Neuronal stem cell (in vitro differentiated cells): ENCODE results near the gene PIWIL1.

ENCODE experiments used
- DNase-seq: peaks from one replicate; pipeline ENCODE4 v3.0.0-alpha.2; 2013; ENCODE audit warnings: low spot score
- H2AFZ ChIP-seq: one replicate; pipeline ENCODE4 v1.6.1; 2013; ENCODE audit warnings: mild to moderate bottlenecking, low read length, inconsistent platforms
- H2AK5ac ChIP-seq: 2 replicates; pipeline ENCODE4 v1.6.1; 2013; ENCODE audit warnings: low read depth, mild to moderate bottlenecking, inconsistent platforms, low read length, moderate library complexity, mixed read lengths
- H2BK120ac ChIP-seq: 2 replicates; pipeline ENCODE4 v1.6.1; 2013; ENCODE audit warnings: low read depth, mild to moderate bottlenecking, inconsistent platforms, low read length, moderate library complexity, mixed read lengths
- H2BK12ac ChIP-seq: one replicate; pipeline ENCODE4 v1.6.1; 2013; ENCODE audit warnings: low read length, inconsistent platforms
- H2BK15ac ChIP-seq: 2 replicates; pipeline ENCODE4 v1.6.1; 2013; ENCODE audit warnings: mild to moderate bottlenecking, low read length, inconsistent platforms, mixed read lengths
- H2BK5ac ChIP-seq: one replicate; pipeline ENCODE4 v1.6.1; 2013; ENCODE audit warnings: inconsistent platforms, mild to moderate bottlenecking, low read length, moderate library complexity
- H3K14ac ChIP-seq: one replicate; pipeline ENCODE4 v1.6.1; 2013; ENCODE audit warnings: low read length, inconsistent platforms
- H3K18ac ChIP-seq: 2 replicates; pipeline ENCODE4 v1.6.1; 2013; ENCODE audit warnings: low read length, inconsistent platforms
- H3K23ac ChIP-seq: 2 replicates; pipeline ENCODE4 v1.6.1; 2013; ENCODE audit warnings: low read depth, mild to moderate bottlenecking, mixed read lengths, low read length, inconsistent platforms; ENCODE audit not compliant: poor library complexity
- H3K27ac ChIP-seq: replicated peaks from 3 replicates; pipeline ENCODE4 v1.5.1; 2013; ENCODE audit warnings: low read length, inconsistent platforms
- H3K27me3 ChIP-seq, 3 experiments: 2 replicates each; pipeline ENCODE4 v1.6.1; 2013; ENCODE audit warnings: low read length in 3 of 3, mild to moderate bottlenecking in 2 of 3, inconsistent platforms in 1 of 3, low read depth in 1 of 3, mixed read lengths in 1 of 3, moderate library complexity in 1 of 3; ENCODE audit not compliant: control insufficient read depth in 3 of 3, insufficient read depth in 3 of 3
- H3K36me3 ChIP-seq, 2 donors: replicated peaks in 1 of 2; 2 replicates each; pipeline ENCODE4 v1.6.1; 2013; ENCODE audit warnings: low read length in 2 of 2; ENCODE audit not compliant: control insufficient read depth in 2 of 2, insufficient read depth in 2 of 2
- H3K4ac ChIP-seq: 2 replicates; pipeline ENCODE4 v1.6.1; 2013; ENCODE audit warnings: inconsistent platforms, mild to moderate bottlenecking, low read length, moderate library complexity
- H3K4me1 ChIP-seq, 2 donors: 1 replicate in 1 of 2; 2 replicates in 1 of 2; pipeline ENCODE4 v1.6.1; 2013; ENCODE audit warnings: low read length in 2 of 2, low read depth in 1 of 2; ENCODE audit not compliant: control insufficient read depth in 2 of 2, insufficient read depth in 1 of 2
- H3K4me2 ChIP-seq: one replicate; pipeline ENCODE4 v1.6.1; 2013; ENCODE audit warnings: mild to moderate bottlenecking, low read length, inconsistent platforms; ENCODE audit not compliant: insufficient read depth, poor library complexity, severe bottlenecking
- H3K4me3 ChIP-seq, 2 donors: 2 replicates each; pipeline ENCODE4 v1.5.1; 2013; ENCODE audit warnings: low read length in 2 of 2, mild to moderate bottlenecking in 2 of 2, inconsistent platforms in 1 of 2, moderate library complexity in 1 of 2
- H3K79me1 ChIP-seq: one replicate; pipeline ENCODE4 v1.6.1; 2013; ENCODE audit warnings: low read depth, mild to moderate bottlenecking, inconsistent platforms, low read length, moderate library complexity
- H3K9ac ChIP-seq: one replicate; pipeline ENCODE4 v1.6.1; 2013; ENCODE audit warnings: mild to moderate bottlenecking, low read depth, low read length, inconsistent platforms; ENCODE audit not compliant: poor library complexity
- H3K9me3 ChIP-seq, 2 donors: replicated peaks in 1 of 2; 2 replicates each; pipeline versions ENCODE3 to v1.6.1; 2013; ENCODE audit warnings: low read length in 2 of 2, mild to moderate bottlenecking in 2 of 2, inconsistent platforms in 1 of 2, low read depth in 1 of 2, mixed read lengths in 1 of 2, moderate library complexity in 1 of 2; ENCODE audit not compliant: control insufficient read depth in 2 of 2, insufficient read depth in 1 of 2
- H4K8ac ChIP-seq: one replicate; pipeline ENCODE4 v1.6.1; 2013; ENCODE audit warnings: low read depth, mild to moderate bottlenecking, inconsistent platforms, low read length, moderate library complexity
- H4K91ac ChIP-seq: one replicate; pipeline ENCODE4 v1.6.1; 2013; ENCODE audit warnings: low read length, low read depth, mild to moderate bottlenecking, inconsistent platforms; ENCODE audit not compliant: poor library complexity
- WGBS, 2 donors: extraction: QIAGEN DNeasy Blood & Tissue Kit; methylation state at CpG; one replicate each; pipeline ENCODE4 v1.1.7; 2013; ENCODE audit warnings: missing lambda C conversion rate in 2 of 2, mixed read lengths in 1 of 2; ENCODE audit not compliant: insufficient read length in 2 of 2, insufficient replicate concordance in 1 of 2; ENCODE audit errors: extremely low coverage in 2 of 2; 5-methylcytosine and 5-hydroxymethylcytosine counted together

PIWIL1 gene

DNA sequence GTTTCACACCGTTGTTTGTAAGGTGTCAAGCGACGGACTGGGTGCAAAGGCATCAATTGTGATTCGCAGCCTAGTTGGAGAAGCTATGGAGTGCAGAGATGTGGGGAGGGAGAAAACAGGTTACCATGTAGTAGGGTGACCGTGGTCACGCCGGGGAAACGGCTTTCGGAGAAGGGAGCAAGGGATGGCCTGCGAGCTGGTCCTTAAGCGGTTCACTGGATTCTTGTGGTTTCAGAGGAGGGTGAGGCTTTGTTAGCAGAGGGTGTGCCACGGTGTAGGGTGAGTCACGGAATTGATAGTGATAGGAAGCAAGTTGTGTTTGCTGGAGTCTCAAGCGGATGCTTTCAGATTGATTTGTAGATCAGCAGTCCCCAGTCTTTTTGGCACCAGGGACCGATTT lies 2.3 kb downstream of the PIWIL1 start:
- H2BK15ac ChIP-seq: no peak overlapping the region
- no peak overlapping the region for H3K4ac ChIP-seq
- H2BK12ac ChIP-seq: no peak overlapping the region
- no peak overlapping the region for H2BK120ac ChIP-seq
- no peaks in the 10 kb centered on the region for H3K36me3 ChIP-seq
- H3K27me3 ChIP-seq: peaks cover 0 to 5% (median 0%) of the 10 kb centered on the region in 3 experiments
- H3K18ac ChIP-seq: no peak overlapping the region
- H2AK5ac ChIP-seq: no peak overlapping the region
- H3K4me3 ChIP-seq: no peak overlapping the region
- no peaks in the 10 kb centered on the region for H3K79me1 ChIP-seq
- H3K27ac ChIP-seq: no peak overlapping the region
- H3K4me2 ChIP-seq: no peak overlapping the region
- no peak overlapping the region for H4K8ac ChIP-seq
- no peak overlapping the region for H2BK5ac ChIP-seq
- H3K9ac ChIP-seq: no peak overlapping the region
- no peak overlapping the region for H2AFZ ChIP-seq
- no peak for DNase-seq
- no peak overlapping the region for H3K14ac ChIP-seq
- no CpG with 5 or more reads among the region's 15 CpGs for WGBS, 2 donors
- peaks cover 0 to under 1% of the 10 kb centered on the region in 2 donors for H3K9me3 ChIP-seq
- no peak overlapping the region for H3K23ac ChIP-seq
- peaks cover 0 to under 1% of the 10 kb centered on the region in 2 donors for H3K4me1 ChIP-seq
- no peak overlapping the region for H4K91ac ChIP-seq

DNA sequence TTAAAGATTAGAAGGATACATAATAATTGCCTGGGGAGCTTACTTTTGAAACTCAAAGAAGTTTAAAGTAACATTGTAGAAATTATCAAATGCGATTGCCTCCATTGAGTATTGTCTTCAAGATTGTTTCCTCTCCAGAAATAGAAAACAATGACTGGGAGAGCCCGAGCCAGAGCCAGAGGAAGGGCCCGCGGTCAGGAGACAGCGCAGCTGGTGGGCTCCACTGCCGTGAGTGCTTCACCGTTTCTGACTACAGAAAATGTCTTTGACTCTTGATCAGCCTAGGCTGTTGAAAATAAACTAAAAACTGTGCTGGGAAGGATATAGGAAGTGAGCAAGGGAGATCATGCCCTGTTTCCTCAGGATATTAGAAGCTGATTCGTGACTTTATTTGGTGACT lies 4.8 kb downstream of the PIWIL1 start:
- Histone ChIP-seq H3K27me3 (peaks cover 0 to 5% (median 0%) of the 10 kb centered on the region in 3 experiments), H3K4ac (no peak overlapping the region), H3K23ac (no peak overlapping the region), H2BK120ac (no peak overlapping the region), H3K4me1 (no peaks in the 10 kb centered on the region), H3K14ac (no peak overlapping the region), H3K79me1 (no peaks in the 10 kb centered on the region), H2BK5ac (no peak overlapping the region), H4K8ac (no peak overlapping the region), H3K4me2 (no peak overlapping the region), H3K4me3 (no peak overlapping the region), H4K91ac (no peak overlapping the region), H2BK12ac (no peak overlapping the region), H2BK15ac (no peak overlapping the region), H3K36me3 (no peaks in the 10 kb centered on the region), H3K27ac (no peak overlapping the region), H2AFZ (no peak overlapping the region), H3K9me3 (no peaks in the 10 kb centered on the region), H2AK5ac (no peak overlapping the region), H3K9ac (no peak overlapping the region), H3K18ac (no peak overlapping the region)
- WGBS, 2 donors: no CpG with 5 or more reads among the region's 8 CpGs
- DNase-seq: no peak

DNA sequence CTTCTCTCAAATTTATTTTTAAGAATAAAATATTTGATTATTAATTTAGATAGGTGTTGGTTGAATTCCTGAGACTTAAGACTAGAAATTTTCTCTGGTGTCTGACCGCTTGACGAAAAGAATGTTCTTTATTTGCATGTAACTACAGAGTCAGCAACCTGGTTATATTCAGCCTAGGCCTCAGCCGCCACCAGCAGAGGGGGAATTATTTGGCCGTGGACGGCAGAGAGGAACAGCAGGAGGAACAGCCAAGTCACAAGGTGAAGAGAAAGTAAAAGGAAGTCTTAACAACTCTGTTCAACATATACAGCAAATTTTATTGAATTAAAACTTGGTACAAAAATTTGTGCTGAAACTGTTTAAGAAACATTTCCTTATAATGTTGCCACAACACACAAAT lies 5.2 kb downstream of the PIWIL1 start:
- Histone ChIP-seq H2AK5ac (no peak overlapping the region), H4K91ac (no peak overlapping the region)
- WGBS, 2 donors: no CpG with 5 or more reads among the region's 5 CpGs

DNA sequence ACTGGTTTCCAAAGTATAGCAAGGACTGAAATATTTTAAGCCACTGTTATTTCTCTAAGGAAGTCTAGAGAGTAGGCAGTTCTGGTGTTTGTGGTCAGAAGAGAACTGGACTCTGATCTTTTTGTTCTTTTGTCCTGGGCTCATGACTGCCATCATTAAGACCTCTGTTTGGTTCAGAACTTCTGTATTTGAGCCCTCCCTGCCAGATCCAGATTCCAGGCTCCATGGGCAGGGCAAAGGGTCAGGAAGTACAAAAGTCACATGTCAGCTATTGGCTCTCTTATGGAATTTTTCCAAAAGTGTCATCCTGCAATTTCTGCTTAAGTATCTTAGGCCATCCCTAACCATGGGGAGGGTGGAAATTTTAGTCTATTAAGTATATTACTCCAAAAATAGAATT lies 6.8 kb downstream of the PIWIL1 start:
- Histone ChIP-seq H3K18ac (no peak overlapping the region), H3K27ac (no peak overlapping the region), H2BK5ac (no peak overlapping the region), H3K4me2 (no peak overlapping the region), H3K4me3 (no peak overlapping the region), H3K36me3 (no peaks in the 10 kb centered on the region), H3K14ac (no peak overlapping the region), H3K4ac (no peak overlapping the region), H3K4me1 (no peaks in the 10 kb centered on the region), H3K27me3 (peaks cover 0 to 1% (median 0%) of the 10 kb centered on the region in 3 experiments), H2BK12ac (no peak overlapping the region), H2AFZ (no peak overlapping the region), H2AK5ac (no peak overlapping the region), H3K23ac (no peak overlapping the region), H4K91ac (no peak overlapping the region), H3K9ac (no peak overlapping the region), H2BK120ac (no peak overlapping the region), H2BK15ac (no peak overlapping the region), H3K9me3 (no peaks in the 10 kb centered on the region), H4K8ac (no peak overlapping the region), H3K79me1 (no peaks in the 10 kb centered on the region)
- no peak for DNase-seq

More for the DNA sequence above, 5.2 kb downstream of the PIWIL1 start:
- no peak overlapping the region for H2BK120ac ChIP-seq
- no peak overlapping the region for H3K9ac ChIP-seq
- H3K79me1 ChIP-seq: no peaks in the 10 kb centered on the region
- H3K4ac ChIP-seq: no peak overlapping the region
- H3K18ac ChIP-seq: no peak overlapping the region
- H3K36me3 ChIP-seq: no peaks in the 10 kb centered on the region
- no peak overlapping the region for H3K4me3 ChIP-seq
- no peak overlapping the region for H3K27ac ChIP-seq
- no peak overlapping the region for H4K8ac ChIP-seq
- no peaks in the 10 kb centered on the region for H3K9me3 ChIP-seq
- DNase-seq: no peak
- H3K4me1 ChIP-seq: no peaks in the 10 kb centered on the region
- H2BK12ac ChIP-seq: no peak overlapping the region
- no peak overlapping the region for H3K4me2 ChIP-seq
- H2BK5ac ChIP-seq: no peak overlapping the region
- H2AFZ ChIP-seq: no peak overlapping the region
- no peak overlapping the region for H3K23ac ChIP-seq
- no peak overlapping the region for H3K14ac ChIP-seq
- H2BK15ac ChIP-seq: no peak overlapping the region
- peaks cover 0 to 5% (median 0%) of the 10 kb centered on the region in 3 experiments for H3K27me3 ChIP-seq
